ENCODE data around the gene TCL1B. TPM values are rescaled to one million over a fixed set of nuclear protein-coding genes. Genes with fewer than 3 reads are reported as not detected.

Gene TCL1B
- total RNA-seq, 1 experiment from 2014 or later: not detected

- ChIA-PET CTCF (no interaction called here), POLR2A (no interaction called here)
- no peaks in the 10 kb centered on the region for H3K9me3 Mint-ChIP-seq (ENCODE audit: unreplicated experiment)
- H3K27ac Mint-ChIP-seq (ENCODE audit: low read depth, unreplicated experiment): no peak overlapping the region
- no peaks in the 10 kb centered on the region for H3K4me1 Mint-ChIP-seq (ENCODE audit: insufficient read depth, unreplicated experiment)
- no peak for TF ChIP-seq CTCF (IDR thresholded peaks at IDR 0.05; ENCODE audit: unreplicated experiment)
- no TSS peak for BruUV-seq (replicated peaks)
- H3K36me3 Mint-ChIP-seq (ENCODE audit: insufficient read depth, unreplicated experiment): no peaks in the 10 kb centered on the region
- intact Hi-C loops (cut with micrococcal nuclease): no loop called here
- H3K27me3 Mint-ChIP-seq (ENCODE audit: insufficient read depth, unreplicated experiment): peaks cover 74% of the 10 kb centered on the region
- no peak for DNase-seq (ENCODE audit: unreplicated experiment)
- no peak overlapping the region for H3K4me3 Mint-ChIP-seq (ENCODE audit: unreplicated experiment)
These were observed 47.0 kb downstream of the TCL1B start for GRCh38 chr14:95733212-95733611.

- TF ChIP-seq CTCF (IDR thresholded peaks at IDR 0.05; ENCODE audit: unreplicated experiment): no peak
- Mint-ChIP-seq H3K4me1 (ENCODE audit: insufficient read depth, unreplicated experiment) (peaks cover 12% of the 10 kb centered on the region), H3K4me3 (ENCODE audit: unreplicated experiment) (no peak overlapping the region), H3K36me3 (ENCODE audit: insufficient read depth, unreplicated experiment) (no peaks in the 10 kb centered on the region), H3K9me3 (ENCODE audit: unreplicated experiment) (peaks cover 7% of the 10 kb centered on the region), H3K27ac (ENCODE audit: low read depth, unreplicated experiment) (no peak overlapping the region), H3K27me3 (ENCODE audit: insufficient read depth, unreplicated experiment) (peaks cover 32% of the 10 kb centered on the region)
- ChIA-PET POLR2A (no interaction called here), CTCF (no interaction called here)
- no TSS peak for BruUV-seq (replicated peaks)
- intact Hi-C loops (cut with micrococcal nuclease): no loop called here
- peak; percentile 9 for DNase-seq (ENCODE audit: unreplicated experiment)
These were observed 53.1 kb downstream of the TCL1B start for GRCh38 chr14:95739356-95739755.

- Mint-ChIP-seq H3K27ac (ENCODE audit: low read depth, unreplicated experiment) (no peak overlapping the region), H3K9me3 (ENCODE audit: unreplicated experiment) (peaks cover 7% of the 10 kb centered on the region), H3K36me3 (ENCODE audit: insufficient read depth, unreplicated experiment) (no peaks in the 10 kb centered on the region), H3K4me1 (ENCODE audit: insufficient read depth, unreplicated experiment) (peaks cover 12% of the 10 kb centered on the region), H3K4me3 (ENCODE audit: unreplicated experiment) (no peak overlapping the region), H3K27me3 (ENCODE audit: insufficient read depth, unreplicated experiment) (peaks cover 15% of the 10 kb centered on the region)
- intact Hi-C loops (cut with micrococcal nuclease): no loop called here
- BruUV-seq (replicated peaks): no TSS peak
- DNase-seq (ENCODE audit: unreplicated experiment): peak; percentile 74
- ChIA-PET POLR2A (interaction anchor here (0.8 to 1.2 kb wide), 4 partner anchors 10 to 346 kb away, joined by 3 to 5 read pairs (median 3); no protein-coding TSS in a partner anchor), CTCF (interaction anchor here (2.2 kb wide), 1 partner anchor 33 kb away, joined by 10 read pairs; no protein-coding TSS in a partner anchor)
- TF ChIP-seq CTCF (IDR thresholded peaks at IDR 0.05; ENCODE audit: unreplicated experiment): no peak
These were observed 54.8 kb downstream of the TCL1B start for GRCh38 chr14:95741038-95741490.

GRCh38 chr14:95741781-95742180 is 55.6 kb downstream of the TCL1B start:
- ChIA-PET CTCF (interaction anchor here (2.2 kb wide), 1 partner anchor 32 kb away, joined by 10 read pairs; no protein-coding TSS in a partner anchor), POLR2A (interaction anchor here (0.8 to 1.2 kb wide), 3 partner anchors 11 to 345 kb away, joined by 3 to 5 read pairs (median 3); no protein-coding TSS in a partner anchor)
- no TSS peak for BruUV-seq (replicated peaks)
- Mint-ChIP-seq H3K4me3 (ENCODE audit: unreplicated experiment) (no peak overlapping the region), H3K4me1 (ENCODE audit: insufficient read depth, unreplicated experiment) (peaks cover 12% of the 10 kb centered on the region), H3K27ac (ENCODE audit: low read depth, unreplicated experiment) (no peak overlapping the region), H3K27me3 (ENCODE audit: insufficient read depth, unreplicated experiment) (peaks cover 7% of the 10 kb centered on the region), H3K36me3 (ENCODE audit: insufficient read depth, unreplicated experiment) (no peaks in the 10 kb centered on the region), H3K9me3 (ENCODE audit: unreplicated experiment) (peaks cover 7% of the 10 kb centered on the region)
- no peak for TF ChIP-seq CTCF (IDR thresholded peaks at IDR 0.05; ENCODE audit: unreplicated experiment)
- no peak for DNase-seq (ENCODE audit: unreplicated experiment)
- intact Hi-C loops (cut with micrococcal nuclease): no loop called here

Other genes with a start within 250 kb of the TCL1B start
- gene SYNE3, start 169.8 kb upstream of the TCL1B start, total RNA-seq (2022): 8.9 and 9.5 TPM in 2 replicates
- gene GLRX5, start 151.4 kb upstream of the TCL1B start, total RNA-seq (2022): 32.2 and 39.8 TPM in 2 replicates
- not detected in 2 replicates for gene TCL1A, start 27.7 kb downstream of the TCL1B start, total RNA-seq (2022)
- not detected in 2 replicates for gene TUNAR, start 190.4 kb downstream of the TCL1B start, total RNA-seq (2022)

Measured in MCF 10A (cell line).